GM18526 (cell line): Measurements from ENCODE around the gene ABCC1.

Experiments used
- POLR2A ChIP-seq: IDR thresholded peaks from 3 replicates; pipeline ENCODE4 v1.6.1; 2011; ENCODE audit not compliant: insufficient read length; ENCODE audit errors: extremely low read depth

ABCC1 gene

DNA sequence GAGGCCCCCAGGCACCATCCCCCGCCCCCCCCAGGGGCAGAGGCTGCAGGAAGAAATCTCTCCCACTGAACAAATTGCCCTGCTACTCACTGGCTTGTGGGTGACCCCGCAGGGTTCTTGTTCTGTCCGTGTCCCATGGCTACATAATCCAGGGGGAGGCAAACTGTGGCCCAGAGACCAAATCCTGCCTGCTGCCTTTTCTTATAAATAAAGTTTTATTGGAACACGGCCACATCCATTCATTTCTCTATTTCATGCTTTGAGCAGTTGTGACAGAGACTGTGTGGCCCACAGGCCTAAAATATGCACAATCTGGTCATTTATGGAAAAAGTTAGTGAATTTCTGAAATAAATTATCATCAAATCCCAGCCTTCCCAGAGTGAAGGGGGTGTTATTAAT is 235.7 kb downstream of the ABCC1 start:
- TF ChIP-seq POLR2A, result no peak

DNA sequence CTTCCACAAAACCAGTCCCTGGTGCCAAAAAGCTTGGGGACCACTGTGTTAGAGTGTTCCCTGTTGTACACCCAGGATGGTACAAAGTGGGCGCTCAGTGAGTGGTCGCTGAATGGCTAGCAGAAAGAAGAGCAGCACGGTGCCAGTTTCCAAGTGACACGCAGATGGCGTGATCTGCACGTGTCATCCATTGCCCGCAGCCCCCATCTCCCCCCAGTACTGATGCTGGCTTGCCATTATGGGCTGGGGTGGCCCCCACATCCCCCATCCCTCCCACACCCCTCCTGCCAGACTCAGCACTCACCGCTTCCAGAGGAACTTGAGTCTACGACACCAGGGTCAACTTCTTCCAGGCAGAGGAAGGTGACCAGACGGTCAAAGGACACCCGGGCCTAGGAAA is 237.4 kb downstream of the ABCC1 start:
- no peak for TF ChIP-seq POLR2A

DNA sequence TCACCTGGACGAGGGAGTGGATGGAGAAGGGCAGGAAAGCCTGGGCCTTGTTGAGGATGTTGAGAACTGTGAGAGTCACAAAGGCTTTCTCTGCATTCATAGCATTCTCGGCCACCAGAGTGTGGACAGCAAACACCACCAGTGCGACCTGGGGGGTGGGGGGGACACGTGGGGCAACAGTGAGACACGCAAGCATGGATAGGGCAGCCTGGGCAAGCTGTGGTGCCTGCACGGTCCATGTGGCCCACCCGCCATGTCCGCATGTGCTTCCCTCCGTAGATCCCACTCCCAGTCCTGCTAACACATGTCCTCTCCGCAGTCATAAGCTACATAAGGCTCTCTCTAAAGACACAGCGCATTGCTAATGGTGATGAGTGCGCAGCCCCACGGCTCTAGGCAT is 239.4 kb downstream of the ABCC1 start:
- TF ChIP-seq POLR2A, result no peak

DNA sequence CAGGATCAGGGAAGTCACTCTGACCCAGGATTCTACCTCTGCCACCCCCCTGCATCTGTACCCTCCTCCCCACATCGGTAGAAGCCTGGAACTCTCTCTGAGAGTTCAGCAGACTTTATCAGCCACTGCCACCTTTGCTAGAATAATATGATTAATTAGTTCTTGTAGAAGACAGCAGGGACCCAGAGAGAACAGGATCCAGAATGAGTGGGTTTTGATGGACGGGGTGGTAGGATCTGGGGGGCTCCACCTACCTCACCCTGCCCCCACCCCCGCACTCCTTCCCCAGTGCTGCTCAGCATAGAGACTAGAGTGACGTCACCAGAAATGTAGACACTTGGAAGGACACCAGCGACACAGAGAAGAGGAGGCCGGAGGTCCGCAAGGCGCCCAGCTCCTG is 240.4 kb downstream of the ABCC1 start:
- no peak for TF ChIP-seq POLR2A

DNA sequence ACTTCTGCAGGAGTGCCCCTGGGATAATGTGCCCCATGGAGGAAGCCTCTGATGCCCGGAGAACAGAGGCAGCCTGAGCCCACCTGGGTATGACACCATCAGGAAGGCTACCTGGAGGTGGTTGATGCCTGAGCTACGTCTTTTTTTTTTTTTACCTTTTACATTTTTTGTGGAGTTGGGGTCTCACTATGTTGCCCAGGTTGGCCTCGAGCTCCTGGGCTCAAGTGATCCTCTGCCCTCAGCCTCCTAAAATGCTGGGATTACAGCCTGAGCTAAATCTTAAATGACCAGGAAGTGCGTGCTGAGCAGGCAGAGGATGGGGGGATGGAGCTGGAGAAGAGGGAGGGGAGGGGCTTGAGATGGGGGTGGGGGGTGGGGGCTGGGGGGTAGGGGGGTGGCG is 241.1 kb downstream of the ABCC1 start:
- no peak for TF ChIP-seq POLR2A

DNA sequence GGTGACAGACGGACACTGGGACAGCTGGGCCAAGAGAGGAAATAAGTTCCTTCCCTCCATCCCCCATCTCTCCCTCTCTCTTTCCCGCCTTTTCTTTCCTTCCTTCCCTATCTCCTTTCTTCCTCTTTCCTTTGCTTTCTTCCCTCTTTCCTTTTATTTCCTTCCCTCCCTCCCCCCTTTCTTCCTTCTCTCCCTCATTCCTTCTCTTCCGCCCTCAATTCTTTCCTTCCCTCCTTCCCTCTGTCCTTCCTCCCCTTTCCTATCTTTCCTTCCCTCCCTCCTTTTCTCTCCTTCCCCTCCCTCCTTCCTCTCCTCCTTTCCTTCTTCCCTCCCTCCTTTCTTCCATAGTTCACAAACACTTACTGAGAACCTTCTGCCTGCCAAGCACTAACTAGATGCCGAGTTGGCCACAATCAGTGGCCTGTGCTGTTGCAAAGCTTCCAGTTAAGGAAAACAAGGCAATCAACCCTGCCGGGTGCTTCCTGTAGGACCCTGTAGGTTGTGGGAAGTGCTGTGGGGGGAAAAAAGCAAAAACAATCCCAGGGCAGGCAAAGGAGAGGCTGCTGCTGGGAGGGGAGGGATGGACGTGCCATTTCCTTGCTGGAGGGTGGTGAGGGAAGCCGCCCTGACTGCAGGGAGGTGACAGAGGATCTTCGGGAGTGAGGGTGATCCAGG is 242.2 kb downstream of the ABCC1 start:
- TF ChIP-seq POLR2A, result no peak
